AG08395 (cell line): ENCODE measurements around the gene KRTAP10-7.
"Not testable (repeated sequence)": the region's sequence is repeated elsewhere in the genome, so short reads cannot be mapped to it uniquely, and the experiment has no call there.

ENCODE experiments used
- DNase-seq: peaks from one replicate; pipeline ENCODE4 v3.0.0; 2012; ENCODE audit warnings: mixed read lengths, low spot score

Gene KRTAP10-7

GRCh38 chr21:44590897-44591800, 9.2 kb upstream of the KRTAP10-7 start:
- not testable (repeated sequence) for DNase-seq

- not testable (repeated sequence) for DNase-seq
Observed at GRCh38 chr21:44591801-44592130, 8.6 kb upstream of the KRTAP10-7 start.

- no peak for DNase-seq
Observed at GRCh38 chr21:44592446-44593311, 7.7 kb upstream of the KRTAP10-7 start, which contains the start of gene KRTAP10-6. KRTAP10-6 (minus strand) TSS chr21:44592505; CDS start chr21:44592484, 21 bp downstream.

- DNase-seq = no peak
Observed at GRCh38 chr21:44593598-44594405, 6.6 kb upstream of the KRTAP10-7 start.

GRCh38 chr21:44594406-44594916, 5.9 kb upstream of the KRTAP10-7 start:
- no peak for DNase-seq

- DNase-seq = no peak
Observed at GRCh38 chr21:44595524-44595923, 4.9 kb upstream of the KRTAP10-7 start.

GRCh38 chr21:44596068-44596725, 4.2 kb upstream of the KRTAP10-7 start:
- DNase-seq = no peak

GRCh38 chr21:44598061-44598460, 2.3 kb upstream of the KRTAP10-7 start:
- no peak for DNase-seq

GRCh38 chr21:44599264-44600029, 950 bp upstream of the KRTAP10-7 start:
- DNase-seq = no peak

GRCh38 chr21:44601091-44601490, 694 bp downstream of the KRTAP10-7 start:
- not testable (repeated sequence) for DNase-seq

- DNase-seq = no peak
Observed at GRCh38 chr21:44601596-44602462, 1.4 kb downstream of the KRTAP10-7 start.

GRCh38 chr21:44602463-44602850, 2.1 kb downstream of the KRTAP10-7 start:
- no peak for DNase-seq

- DNase-seq = no peak
Observed at GRCh38 chr21:44603109-44603875, 2.9 kb downstream of the KRTAP10-7 start.

GRCh38 chr21:44603911-44604310, 3.5 kb downstream of the KRTAP10-7 start:
- no peak for DNase-seq

GRCh38 chr21:44606495-44606894, 6.1 kb downstream of the KRTAP10-7 start:
- no peak for DNase-seq

GRCh38 chr21:44609193-44609592, 8.8 kb downstream of the KRTAP10-7 start:
- DNase-seq = no peak

- DNase-seq = not testable (repeated sequence)
Observed at GRCh38 chr21:44610157-44610843, 9.9 kb downstream of the KRTAP10-7 start.

GRCh38 chr21:44611551-44611950, 11.2 kb downstream of the KRTAP10-7 start:
- no peak for DNase-seq
